H1 (cell line): ENCODE data around the gene GRID1. TPM values are rescaled to one million over a fixed set of nuclear protein-coding genes. Genes with fewer than 3 reads are reported as not detected.

Source experiments
- CTBP2 ChIP-seq: IDR thresholded peaks from 2 replicates; pipeline ENCODE4 v1.7.0; 2011; ENCODE audit warnings: borderline replicate concordance, mild to moderate bottlenecking, moderate library complexity, mixed read lengths, low read length; ENCODE audit not compliant: insufficient read depth, insufficient read length
- JUND ChIP-seq: IDR thresholded peaks from 2 replicates; pipeline ENCODE4 v1.6.1; 2011; ENCODE audit warnings: mild to moderate bottlenecking, improper control_type of control experiment, low read length
- RBBP5 ChIP-seq: IDR thresholded peaks from 2 replicates; pipeline ENCODE4 v1.7.1; 2012; ENCODE audit warnings: low read depth, mild to moderate bottlenecking, inconsistent platforms, low read length, moderate library complexity, borderline replicate concordance
- RNF2 ChIP-seq: fragments of 200-900, 300-1000 bp; sonication (generic); IDR thresholded peaks from 2 replicates; pipeline ENCODE4 v1.7.1; 2016; ENCODE audit warnings: borderline replicate concordance, low read depth, mild to moderate bottlenecking, antibody characterized with exemption, low read length; ENCODE audit not compliant: poor library complexity, severe bottlenecking; ENCODE audit errors: missing control alignments
- SAP30 ChIP-seq: fragments of 300-600 bp; sonication (generic); IDR thresholded peaks from 2 replicates; pipeline ENCODE4 v1.7.1; 2012; ENCODE audit warnings: low read length, moderate library complexity, mild to moderate bottlenecking, inconsistent platforms; ENCODE audit not compliant: insufficient read depth, insufficient replicate concordance
- SIN3A ChIP-seq, 2 experiments: IDR thresholded peaks in 1 of 2; conservative IDR thresholded peaks in 1 of 2; 2 replicates each; pipeline ENCODE4 v1.6.1; 2011 to 2012; ENCODE audit warnings: low read length in 2 of 2, improper control_type of control experiment in 1 of 2, low read depth in 1 of 2, mild to moderate bottlenecking in 1 of 2
- TBP ChIP-seq: IDR thresholded peaks from 2 replicates; pipeline ENCODE4 v1.6.1; 2011; ENCODE audit warnings: low read depth, low read length, improper control_type of control experiment
- TEAD4 ChIP-seq: IDR thresholded peaks from 2 replicates; pipeline ENCODE4 v1.6.1; 2012; ENCODE audit warnings: low read depth, low read length, inconsistent platforms, mixed read lengths
- YY1 ChIP-seq: IDR thresholded peaks from 2 replicates; pipeline ENCODE4 v1.6.1; 2011; ENCODE audit warnings: low read depth, mild to moderate bottlenecking, low read length
- polyA plus RNA-seq, 7 experiments: library from polyadenylated mRNA; depleted of rRNA in 3 of 7; stranded (reverse) in 5 of 7; unstranded in 2 of 7; fragments of >200 nt in 5 of 7; fragments of 200-250 nt in 2 of 7; gene quantifications; 1 replicate in 5 of 7; 2 replicates in 1 of 7; 4 replicates in 1 of 7; pipeline versions ENCODE4 v1.2.1 to v1.2.3, GENCODE V29; 2011 to 2013; ENCODE audit warnings: missing spikeins in 2 of 7, mixed read lengths in 2 of 7
- total RNA-seq: library from RNA; stranded (reverse); fragmentation: NEBNext Ultra II Directional; extraction: Animal tissue kit (Norgen Biotek cat#: 25700); gene quantifications from 2 replicates; pipeline ENCODE4 v1.2.1, GENCODE V29; 2021

GRID1 gene
- total and polyA plus RNA-seq, 2 of the 8 experiments (the other 6 are each of a cell fraction or from before 2014, with no cell fraction given), result 0.22 to 0.30 TPM

DNA sequence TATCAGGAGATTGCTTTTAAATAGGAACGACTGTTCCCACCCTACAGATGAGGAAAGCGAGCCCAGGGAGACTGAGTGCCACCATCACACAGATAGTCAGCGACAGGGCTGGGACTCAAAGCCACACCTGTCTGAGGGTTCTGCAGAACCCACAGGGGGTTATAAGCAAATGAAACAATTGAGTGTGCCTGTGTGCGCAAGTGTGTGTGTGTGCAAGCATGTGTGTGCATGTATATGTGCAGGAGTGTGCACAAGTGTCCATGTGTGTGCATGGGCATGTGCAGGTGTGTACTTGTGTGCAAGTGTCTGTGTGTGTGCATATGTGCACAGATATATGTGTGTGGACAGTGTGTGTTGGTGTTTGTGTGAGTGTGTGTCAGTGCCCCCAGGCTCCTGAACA lies 280.2 kb downstream of the GRID1 start (continued):
- TF ChIP-seq TEAD4 (no peak), TBP (no peak), CTBP2 (no peak), YY1 (no peak), RBBP5 (no peak), RNF2 (no peak), SAP30 (no peak), JUND (no peak), SIN3A (conservative IDR thresholded peaks at IDR 0.05 in 1 of 2, IDR thresholded peaks at IDR 0.05 in 1 of 2; ENCODE audit: low read depth in 1 of 2, low read length in 2 of 2) (no peak)
